Coronary artery (tissue), 2 donors: ENCODE measurements around the gene ATG4B.
"Not testable (repeated sequence)": the region's sequence is repeated elsewhere in the genome, so short reads cannot be mapped to it uniquely, and the experiment has no call there.

Experiments
- DNase-seq: peaks from one replicate; pipeline ENCODE4 v3.0.0-alpha.2; 2017; ENCODE audit warnings: low spot score
- H3K27ac ChIP-seq, 2 donors: fragments of 200-600 bp; sonication (generic); one replicate each; pipeline ENCODE4 v1.5.1; 2016 to 2019
- H3K4me3 ChIP-seq: fragments of 200-600 bp; sonication (generic); 2 replicates; pipeline ENCODE4 v1.5.1; 2016; ENCODE audit warnings: mild to moderate bottlenecking, moderate library complexity
- TF ChIP-seq, protein P1 (sequence below): fragments of 200-600 bp; sonication (generic); IDR thresholded peaks from one replicate; pipeline ENCODE4 v1.5.1; 2019; ENCODE audit warnings: antibody characterized with exemption

Gene ATG4B

DNA sequence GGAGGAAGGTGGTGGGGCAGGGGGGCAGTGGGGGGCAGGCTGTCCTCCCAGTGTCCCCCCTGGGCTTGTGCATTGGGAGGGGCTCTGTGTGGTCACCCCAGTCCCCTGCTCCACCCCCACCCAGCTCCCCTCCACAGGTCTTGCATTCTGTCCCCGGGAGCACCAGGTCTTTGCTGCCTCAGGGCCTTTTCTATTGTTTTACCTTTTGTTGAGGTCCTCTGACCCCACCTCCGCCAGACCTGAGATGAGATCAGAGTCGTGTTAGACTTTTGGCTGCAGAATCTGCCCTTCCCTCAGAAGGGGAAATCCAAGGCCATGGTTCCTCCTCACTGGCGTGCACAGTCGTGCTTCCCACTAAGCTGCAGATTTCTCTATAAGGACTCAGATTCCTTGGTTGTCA lies 20.8 kb downstream of the ATG4B start:
- TF ChIP-seq, protein P1, sequence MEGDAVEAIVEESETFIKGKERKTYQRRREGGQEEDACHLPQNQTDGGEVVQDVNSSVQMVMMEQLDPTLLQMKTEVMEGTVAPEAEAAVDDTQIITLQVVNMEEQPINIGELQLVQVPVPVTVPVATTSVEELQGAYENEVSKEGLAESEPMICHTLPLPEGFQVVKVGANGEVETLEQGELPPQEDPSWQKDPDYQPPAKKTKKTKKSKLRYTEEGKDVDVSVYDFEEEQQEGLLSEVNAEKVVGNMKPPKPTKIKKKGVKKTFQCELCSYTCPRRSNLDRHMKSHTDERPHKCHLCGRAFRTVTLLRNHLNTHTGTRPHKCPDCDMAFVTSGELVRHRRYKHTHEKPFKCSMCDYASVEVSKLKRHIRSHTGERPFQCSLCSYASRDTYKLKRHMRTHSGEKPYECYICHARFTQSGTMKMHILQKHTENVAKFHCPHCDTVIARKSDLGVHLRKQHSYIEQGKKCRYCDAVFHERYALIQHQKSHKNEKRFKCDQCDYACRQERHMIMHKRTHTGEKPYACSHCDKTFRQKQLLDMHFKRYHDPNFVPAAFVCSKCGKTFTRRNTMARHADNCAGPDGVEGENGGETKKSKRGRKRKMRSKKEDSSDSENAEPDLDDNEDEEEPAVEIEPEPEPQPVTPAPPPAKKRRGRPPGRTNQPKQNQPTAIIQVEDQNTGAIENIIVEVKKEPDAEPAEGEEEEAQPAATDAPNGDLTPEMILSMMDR, result no peak
- Histone ChIP-seq H3K27ac (no peak overlapping the region), H3K4me3 (no peak overlapping the region)
- DNase-seq, result no peak

DNA sequence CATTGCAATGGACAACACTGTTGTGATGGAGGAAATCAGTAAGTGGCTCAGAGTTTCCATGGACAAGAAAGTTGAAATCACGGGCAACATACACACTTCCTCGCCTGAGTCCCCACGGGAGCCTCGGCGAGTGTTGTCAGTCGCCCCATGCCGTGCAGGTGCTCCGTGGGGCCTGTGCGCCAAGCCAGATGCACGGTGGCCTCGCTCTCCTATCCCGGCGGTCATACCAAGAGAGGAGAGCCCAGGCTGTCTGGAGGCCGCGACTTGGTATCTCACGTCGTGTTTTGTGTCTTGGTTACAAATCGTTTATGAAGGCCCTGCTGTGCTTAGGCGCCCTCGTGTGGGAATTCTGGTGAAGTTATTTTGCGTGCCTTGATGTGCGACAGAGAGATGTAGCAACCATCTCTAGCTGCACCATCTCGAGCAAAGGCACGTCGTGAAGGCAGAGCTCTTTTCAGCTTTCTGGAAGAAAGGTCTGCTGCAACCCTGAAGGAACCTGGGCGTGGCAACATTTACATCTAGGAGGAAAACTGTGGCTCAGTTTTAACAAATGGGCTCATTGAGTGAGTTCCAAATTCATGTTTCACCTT lies 21.8 kb downstream of the ATG4B start:
- no peak for DNase-seq
- H3K4me3 ChIP-seq, result no peak overlapping the region
- no peak overlapping the region for H3K27ac ChIP-seq
- TF ChIP-seq, protein P1, result no peak

DNA sequence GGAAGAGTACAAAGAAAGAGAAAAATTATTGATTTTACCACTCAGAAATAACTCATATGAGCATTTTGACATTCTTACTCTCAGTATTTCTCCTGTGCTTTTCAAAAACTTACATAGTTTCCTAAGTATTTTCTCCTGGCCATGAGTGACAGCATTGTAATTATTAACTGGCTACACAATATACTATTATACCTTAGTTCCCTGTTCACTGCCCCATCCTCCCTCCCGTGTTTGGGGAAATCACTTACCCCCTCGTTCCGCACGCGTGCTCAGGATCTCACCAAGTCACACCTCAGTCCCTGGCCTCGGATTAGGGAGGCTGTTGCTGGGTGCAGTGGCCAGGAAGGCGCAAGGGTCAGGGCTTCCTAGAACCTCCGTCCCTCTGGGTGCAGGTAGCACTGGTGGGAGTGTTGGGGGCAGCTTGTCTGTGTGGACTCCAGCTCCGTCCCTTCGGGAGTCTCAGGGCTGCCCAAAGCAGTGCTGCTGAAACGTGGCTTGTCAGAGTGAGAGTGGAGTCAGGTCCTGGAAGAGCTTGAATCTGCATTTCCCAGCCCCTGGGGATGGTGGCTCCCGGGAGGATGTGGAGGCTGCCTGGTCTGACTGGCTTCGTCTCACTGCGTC lies 23.2 kb downstream of the ATG4B start:
- H3K4me3 ChIP-seq, result no peak overlapping the region
- H3K27ac ChIP-seq, result no peak overlapping the region
- DNase-seq, result no peak
- TF ChIP-seq, protein P1, result no peak

DNA sequence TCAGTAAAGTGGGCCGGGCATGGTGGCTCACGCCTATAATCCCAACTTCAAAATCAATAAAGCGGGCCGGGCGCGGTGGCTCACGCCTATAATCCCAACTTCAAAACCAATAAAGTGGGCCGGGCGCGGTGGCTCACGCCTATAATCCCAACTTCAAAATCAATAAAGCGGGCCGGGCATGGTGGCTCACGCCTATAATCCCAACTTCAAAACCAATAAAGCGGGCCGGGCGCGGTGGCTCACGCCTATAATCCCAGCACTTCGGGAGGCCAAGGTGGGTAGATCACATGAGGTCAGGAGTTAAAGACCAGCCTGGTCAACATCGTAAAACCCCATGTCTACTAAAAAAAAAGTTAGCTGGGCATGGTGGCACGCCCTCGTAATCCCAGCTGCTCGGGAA lies 25.2 kb downstream of the ATG4B start:
- H3K4me3 ChIP-seq, DNase-seq, H3K27ac ChIP-seq: not testable (repeated sequence)

DNA sequence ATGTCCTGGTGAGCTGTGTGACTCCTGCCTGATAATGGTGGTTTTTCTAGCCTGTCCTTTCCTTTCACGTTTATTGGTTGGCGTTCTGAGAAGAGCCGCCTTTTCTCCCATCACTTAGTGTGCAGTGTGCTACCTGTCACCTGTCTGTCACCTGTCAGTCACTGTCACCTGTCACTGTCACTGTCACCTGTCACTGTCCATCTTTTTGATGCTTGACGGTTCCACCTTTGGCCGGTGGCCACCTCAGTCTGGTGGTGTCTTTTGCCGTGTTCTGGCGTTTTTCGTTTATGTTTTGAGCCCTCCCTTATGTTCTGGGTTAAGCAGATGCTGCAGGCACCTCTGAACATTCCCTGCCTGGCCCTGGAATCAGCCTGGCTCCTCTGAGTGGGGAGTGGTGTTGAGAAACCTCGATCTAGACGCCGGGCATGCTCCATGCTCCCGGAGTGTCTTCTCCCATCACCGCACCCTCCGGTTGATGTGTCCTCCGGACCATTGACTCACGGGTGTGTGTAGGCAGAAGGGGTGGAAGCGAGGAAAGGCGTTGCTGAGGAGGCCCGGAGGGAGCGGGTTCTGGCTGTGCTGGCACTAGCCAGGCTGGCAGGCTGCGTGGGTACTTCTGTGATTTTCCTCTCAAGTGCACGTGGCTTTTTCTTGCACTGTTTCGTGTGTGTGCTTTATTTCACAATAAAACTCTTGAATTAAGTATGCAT lies 28.4 kb downstream of the ATG4B start:
- DNase-seq, result no peak
- TF ChIP-seq, protein P1, result no peak
- H3K27ac ChIP-seq, result no peak overlapping the region
- no peak overlapping the region for H3K4me3 ChIP-seq

DNA sequence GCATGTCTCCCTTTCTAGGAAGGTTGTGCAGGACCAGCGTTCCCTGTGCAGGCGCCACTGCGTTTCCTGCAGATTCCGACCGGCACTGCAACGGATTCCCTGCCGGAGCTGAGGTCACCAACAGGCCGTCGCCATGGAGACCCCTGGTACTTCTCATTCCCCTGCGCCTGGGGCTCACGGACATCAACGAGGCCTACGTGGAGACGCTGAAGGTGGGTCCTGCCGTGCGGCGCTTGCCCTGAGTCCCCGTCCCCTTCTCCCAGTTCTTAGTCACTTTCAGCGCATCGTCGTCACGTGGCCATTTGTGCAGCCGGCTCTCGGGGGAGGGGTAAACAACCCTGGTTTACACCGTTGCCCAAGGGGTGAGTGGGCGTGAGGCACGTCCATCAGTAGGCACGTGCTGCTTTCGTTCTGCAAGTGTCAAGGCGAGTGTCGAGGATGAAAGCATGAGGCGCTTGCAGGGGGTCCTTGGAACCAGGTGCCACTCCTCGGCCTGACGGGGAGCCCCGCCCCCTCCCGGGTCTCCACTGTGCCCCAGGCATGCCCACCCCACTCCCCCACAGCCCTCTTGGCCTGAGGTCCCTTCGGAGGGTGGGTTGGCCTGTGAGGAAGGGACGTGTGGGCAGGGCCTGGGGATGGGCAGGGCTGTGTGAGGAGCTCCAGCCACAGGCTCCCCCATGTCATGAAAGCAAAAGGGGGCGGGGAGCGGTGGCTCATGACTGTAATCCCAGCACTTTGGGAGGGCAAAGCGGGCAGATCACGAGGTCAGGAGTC lies 29.3 kb downstream of the ATG4B start:
- TF ChIP-seq, protein P1, result no peak

DNA sequence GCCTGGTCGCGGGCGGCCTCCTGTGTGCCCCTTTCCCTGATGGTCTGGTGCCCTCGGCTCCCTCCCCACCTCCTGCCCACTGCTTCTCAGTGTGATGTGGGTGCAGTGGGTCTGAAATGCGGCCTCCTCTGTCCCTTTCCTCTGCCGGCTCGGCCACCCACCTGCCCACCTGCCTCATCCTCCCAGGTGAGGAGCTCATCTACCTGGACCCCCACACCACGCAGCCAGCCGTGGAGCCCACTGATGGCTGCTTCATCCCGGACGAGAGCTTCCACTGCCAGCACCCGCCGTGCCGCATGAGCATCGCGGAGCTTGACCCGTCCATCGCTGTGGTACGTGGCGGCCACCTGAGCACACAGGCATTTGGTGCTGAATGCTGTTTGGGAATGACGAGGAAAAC lies 30.9 kb downstream of the ATG4B start:
- no peak for DNase-seq
- TF ChIP-seq, protein P1, result no peak
- no peak overlapping the region for H3K27ac ChIP-seq
- no peak overlapping the region for H3K4me3 ChIP-seq

More for the DNA sequence above, 29.3 kb downstream of the ATG4B start:
- no peak overlapping the region for H3K27ac ChIP-seq
- no peak for DNase-seq
- no peak overlapping the region for H3K4me3 ChIP-seq
